Measurements from ENCODE around the gene MAP3K2.

The MAP3K2 gene

GRCh38 chr2:127392133-127392827 is 4.5 kb upstream of the MAP3K2 start:
- no peak for TF ChIP-seq CTCF (IDR thresholded peaks at IDR 0.05; ENCODE audit: borderline replicate concordance, control extremely low read depth, extremely low read depth, insufficient read depth, missing control alignments)
- no peak for DNase-seq (ENCODE audit: low spot score)
- in situ Hi-C loops (cut with MboI; ENCODE audit: low sequenced_read_pairs, unreplicated experiment), result no loop called here

DNA sequence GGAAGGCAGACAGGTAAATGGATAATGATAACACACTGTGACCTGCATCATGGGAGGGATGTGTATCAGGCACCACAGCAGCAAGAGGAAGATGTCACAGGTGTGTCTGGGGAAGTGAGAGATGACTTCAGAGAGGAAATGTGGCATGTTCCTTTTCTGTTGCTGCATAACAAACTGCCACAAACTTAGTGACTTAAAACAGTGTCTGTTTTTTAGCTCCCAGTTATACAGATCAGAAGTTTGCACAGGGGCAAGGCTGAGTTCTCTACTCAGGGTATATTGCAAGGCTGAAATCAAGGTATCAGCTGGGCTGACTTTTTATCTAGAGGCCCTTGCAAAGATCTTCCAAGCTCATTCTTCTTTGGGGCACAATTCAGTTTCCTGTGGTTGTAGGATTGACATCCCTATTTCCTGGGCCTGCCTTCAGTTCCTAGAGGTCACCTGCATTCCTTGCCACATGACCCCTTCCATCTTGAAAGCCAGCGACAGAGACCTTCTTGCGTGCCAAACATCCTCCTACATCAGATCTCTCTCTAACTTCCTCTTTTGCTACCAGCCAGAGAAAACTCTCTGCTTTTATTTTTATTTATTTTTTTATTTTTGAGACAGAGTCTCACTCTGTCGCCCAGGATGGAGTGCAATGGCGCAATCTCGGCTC is 2.1 kb upstream of the MAP3K2 start:
- no peak for DNase-seq (ENCODE audit: low spot score)
- in situ Hi-C loops (cut with MboI; ENCODE audit: low sequenced_read_pairs, unreplicated experiment), result no loop called here
- no peak for TF ChIP-seq CTCF (IDR thresholded peaks at IDR 0.05; ENCODE audit: borderline replicate concordance, control extremely low read depth, extremely low read depth, insufficient read depth, missing control alignments)

DNA sequence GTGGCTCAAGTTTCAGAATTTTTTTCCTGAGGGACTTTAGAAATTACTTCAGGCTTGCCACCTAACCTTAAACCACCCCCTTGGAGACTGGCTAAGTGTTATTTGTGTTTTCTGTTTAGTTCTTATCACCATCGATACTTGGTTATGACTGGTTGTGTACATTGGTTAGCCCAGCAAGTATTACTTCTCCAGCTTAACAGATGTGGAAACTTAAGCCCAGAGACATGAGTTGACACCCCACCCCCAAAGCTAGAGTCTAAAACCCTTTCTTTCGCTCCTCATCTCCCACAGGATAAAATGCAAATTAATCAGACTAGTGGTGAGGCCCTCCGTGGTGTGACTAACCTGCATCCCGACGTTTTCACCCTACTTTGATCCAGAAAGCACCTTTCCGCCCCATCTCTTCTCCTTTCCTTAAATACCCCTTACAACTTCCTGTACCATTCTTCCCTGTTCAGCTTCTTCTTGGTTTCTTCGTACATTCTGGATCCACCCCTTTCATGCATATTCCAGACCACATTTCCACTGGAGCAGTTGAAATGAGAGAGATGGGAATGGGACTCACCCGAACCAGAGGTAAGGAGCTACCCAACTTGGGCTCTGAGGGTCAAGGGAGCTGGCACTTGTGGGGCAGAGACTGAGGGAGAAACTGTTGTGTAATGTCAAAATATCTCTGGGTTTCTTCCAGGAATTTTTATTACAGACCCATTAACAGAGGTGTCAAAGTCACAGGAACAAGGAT is 819 bp upstream of the MAP3K2 start:
- TF ChIP-seq CTCF (IDR thresholded peaks at IDR 0.05; ENCODE audit: borderline replicate concordance, control extremely low read depth, extremely low read depth, insufficient read depth, missing control alignments), result no peak
- in situ Hi-C loops (cut with MboI; ENCODE audit: low sequenced_read_pairs, unreplicated experiment), result no loop called here
- DNase-seq (ENCODE audit: low spot score), result no peak

DNA sequence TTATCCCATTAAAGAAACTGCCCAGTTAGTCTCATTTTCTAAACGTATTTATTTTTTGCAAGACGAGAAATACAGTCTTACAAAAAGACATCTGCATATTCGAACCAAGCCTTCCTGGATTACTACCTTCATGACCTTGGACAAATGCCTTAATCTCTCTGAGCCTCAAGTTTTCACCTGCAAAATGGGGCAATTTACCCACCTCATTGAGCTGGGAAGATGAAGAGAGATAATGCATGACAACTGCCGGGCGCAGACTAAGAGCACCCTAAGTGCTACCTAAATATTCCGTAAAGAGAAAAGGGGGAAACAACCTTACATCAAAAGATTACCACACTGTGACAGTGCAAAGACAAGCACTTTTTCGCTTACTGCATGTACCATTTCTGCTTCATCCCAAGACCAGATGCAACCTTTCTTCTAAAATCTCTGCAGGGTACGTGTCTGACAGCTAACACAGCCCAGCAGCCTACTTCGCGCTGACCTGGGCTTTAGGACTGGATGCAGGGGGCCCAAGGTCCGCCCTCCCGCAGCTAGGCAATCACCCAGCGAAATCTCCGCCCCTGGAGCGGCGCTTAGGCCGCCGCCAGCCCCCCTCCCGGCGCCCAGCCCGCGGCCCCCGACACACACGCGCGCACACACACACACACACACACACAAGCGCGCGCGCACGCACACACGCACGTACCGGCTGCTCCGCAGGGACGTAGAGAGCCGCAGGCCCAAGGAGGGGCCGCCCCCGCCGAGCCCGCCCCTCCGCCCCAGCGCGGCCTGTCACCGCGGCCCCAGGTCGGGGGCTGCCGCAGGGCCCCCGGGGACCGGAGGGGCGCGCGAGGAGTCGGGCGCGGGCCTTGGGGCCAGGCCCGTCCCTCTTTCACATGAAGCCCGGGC is 766 bp downstream of the MAP3K2 start:
- in situ Hi-C loops (cut with MboI; ENCODE audit: low sequenced_read_pairs, unreplicated experiment), result no loop called here
- no peak for TF ChIP-seq CTCF (IDR thresholded peaks at IDR 0.05; ENCODE audit: borderline replicate concordance, control extremely low read depth, extremely low read depth, insufficient read depth, missing control alignments)
- DNase-seq (ENCODE audit: low spot score), result peak; percentile 88

DNA sequence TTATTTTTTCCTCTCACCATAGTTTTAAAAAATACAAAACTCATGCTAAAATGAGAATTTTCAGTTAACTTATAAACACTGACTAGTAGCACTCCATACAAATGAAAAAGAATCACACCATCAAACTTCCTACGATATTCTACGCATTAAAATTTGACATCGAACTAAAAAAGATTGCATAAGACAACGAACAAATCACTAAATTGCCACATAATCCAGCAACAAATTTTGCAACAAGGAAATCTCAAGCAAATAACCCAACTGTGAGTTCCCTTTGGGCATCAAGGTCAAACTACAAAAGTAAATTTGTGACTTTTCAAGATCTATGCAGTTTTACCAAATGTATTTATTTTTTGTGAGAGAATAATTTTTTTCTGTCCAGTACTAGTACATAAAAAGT is 1.5 kb downstream of the MAP3K2 start:
- in situ Hi-C loops (cut with MboI; ENCODE audit: low sequenced_read_pairs, unreplicated experiment), result no loop called here
- DNase-seq (ENCODE audit: low spot score), result no peak
- no peak for TF ChIP-seq CTCF (IDR thresholded peaks at IDR 0.05; ENCODE audit: borderline replicate concordance, control extremely low read depth, extremely low read depth, insufficient read depth, missing control alignments)

GRCh38 chr2:127384529-127384928 is 3.2 kb downstream of the MAP3K2 start:
- DNase-seq (ENCODE audit: low spot score), result no peak
- no peak for TF ChIP-seq CTCF (IDR thresholded peaks at IDR 0.05; ENCODE audit: borderline replicate concordance, control extremely low read depth, extremely low read depth, insufficient read depth, missing control alignments)
- in situ Hi-C loops (cut with MboI; ENCODE audit: low sequenced_read_pairs, unreplicated experiment), result no loop called here
